GM21526 (cell line): ENCODE data around the gene SELPLG.
A peak's percentile ranks its signal among the peaks of the same experiment; 100 is the strongest.
"Not testable (repeated sequence)": the region's sequence is repeated elsewhere in the genome, so short reads cannot be mapped to it uniquely, and the experiment has no call there.

Experiments
- ATAC-seq: cut with Tn5 transposase; IDR thresholded peaks from one replicate; pipeline ENCODE4 v1.9.1; 2021; ENCODE audit warnings: moderate library complexity; ENCODE audit not compliant: unreplicated experiment, low FRiP score

SELPLG gene

GRCh38 chr12:108620236-108620879 is 13.3 kb downstream of the SELPLG start:
- ATAC-seq, result no peak

DNA sequence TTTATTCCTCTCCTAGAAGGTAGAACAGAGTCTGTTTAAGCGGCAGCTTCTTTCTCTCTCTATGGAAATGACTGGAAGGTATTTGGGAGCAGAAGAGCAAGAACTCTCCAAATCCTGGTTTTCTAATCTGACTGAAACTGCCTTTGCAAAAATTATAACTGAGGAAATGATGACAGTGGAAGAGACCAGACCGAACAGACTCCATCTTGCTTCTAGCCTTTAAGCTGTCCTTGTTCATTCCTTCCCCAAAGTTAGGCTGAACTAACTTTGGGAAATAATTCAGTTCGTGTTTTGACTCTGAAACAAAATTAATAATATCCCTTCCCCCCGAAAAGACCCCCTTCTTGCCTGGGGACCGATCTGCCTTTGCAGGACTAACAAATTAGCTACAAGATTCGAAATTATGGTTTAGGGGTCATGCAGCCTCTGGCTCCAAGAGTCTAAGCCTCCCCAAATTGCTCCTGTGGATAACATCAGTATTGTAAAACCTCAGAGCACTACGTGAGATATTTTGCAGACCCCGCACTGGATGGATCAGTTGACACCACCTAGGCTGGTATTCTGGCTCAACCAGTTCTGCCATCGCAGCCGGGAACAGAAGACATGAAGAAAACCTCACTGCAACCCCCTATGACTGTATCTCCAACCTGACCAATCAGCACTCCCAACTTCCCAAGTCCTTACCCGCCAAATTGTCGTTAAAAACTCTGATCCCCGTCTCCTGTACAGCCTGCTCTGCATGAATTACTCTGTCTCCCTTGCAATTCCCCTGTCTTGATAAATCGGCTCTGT is 14.1 kb downstream of the SELPLG start:
- ATAC-seq, result no peak

DNA sequence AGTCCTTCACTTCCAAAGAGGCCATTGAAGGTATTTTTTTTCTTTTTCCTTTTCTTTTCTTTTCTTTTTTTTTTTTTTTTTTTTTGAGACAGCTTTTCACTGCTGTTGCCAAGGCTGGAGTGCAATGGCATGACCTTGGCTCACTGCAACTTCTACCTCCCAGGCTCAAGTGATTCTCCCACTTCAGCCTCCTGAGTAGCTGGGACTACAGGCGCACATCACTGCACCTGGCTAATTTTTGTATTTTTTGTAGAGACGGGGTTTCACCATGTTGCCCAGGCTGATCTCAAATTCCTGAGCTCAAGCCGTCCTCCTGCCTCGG is 14.8 kb downstream of the SELPLG start:
- ATAC-seq, result not testable (repeated sequence)

- ATAC-seq, result peak; percentile 57
These were observed 15.4 kb downstream of the SELPLG start for GRCh38 chr12:108618079-108618952.

DNA sequence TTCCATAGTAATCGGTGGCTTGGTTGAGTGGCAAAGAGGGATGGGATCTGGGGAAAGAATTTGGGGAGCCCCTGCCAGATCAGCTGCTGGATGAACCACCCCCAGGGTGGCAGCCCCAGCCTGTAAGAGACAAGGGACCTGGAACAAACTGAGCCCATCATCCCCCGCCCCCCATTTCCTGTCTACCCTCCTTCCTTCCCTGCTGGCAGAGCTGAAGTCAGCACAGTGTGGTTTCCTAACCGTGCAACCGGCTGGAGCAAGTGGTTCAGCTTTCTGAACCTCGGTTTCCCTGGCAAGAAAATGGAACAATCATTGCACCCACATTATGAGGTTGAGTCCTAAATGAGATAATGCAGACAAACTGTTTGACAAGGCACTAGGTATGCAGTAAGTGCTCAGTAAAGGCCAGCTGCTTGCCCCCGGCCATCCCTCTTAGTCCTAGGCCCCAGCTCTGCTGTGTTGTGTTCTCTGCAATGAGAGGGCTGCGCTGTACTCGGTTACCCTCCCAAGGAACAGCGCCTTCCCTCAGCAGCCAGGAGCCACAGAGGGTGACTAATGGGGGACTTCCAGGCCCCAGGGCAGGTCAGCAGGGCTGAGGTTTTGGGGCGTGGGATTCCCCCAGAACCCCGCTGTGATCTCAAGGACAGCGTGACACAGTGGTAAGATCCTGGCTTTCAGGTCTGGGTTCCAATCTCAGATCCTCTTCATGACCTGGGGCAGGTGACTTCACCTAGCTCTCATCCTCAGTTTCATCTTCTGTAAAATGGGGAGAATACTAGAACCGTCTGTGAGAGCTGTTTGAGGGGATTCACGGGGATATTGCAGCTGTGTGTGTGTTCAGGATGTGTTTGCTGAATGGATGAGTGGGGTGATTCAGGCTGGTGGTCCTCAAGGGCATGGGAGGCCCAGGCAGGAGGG is 16.5 kb downstream of the SELPLG start:
- peak; percentile 54 for ATAC-seq

- no peak for ATAC-seq
These were observed 17.3 kb downstream of the SELPLG start for GRCh38 chr12:108616359-108616758.

- no peak for ATAC-seq
These were observed 17.8 kb downstream of the SELPLG start for GRCh38 chr12:108615918-108616317.

DNA sequence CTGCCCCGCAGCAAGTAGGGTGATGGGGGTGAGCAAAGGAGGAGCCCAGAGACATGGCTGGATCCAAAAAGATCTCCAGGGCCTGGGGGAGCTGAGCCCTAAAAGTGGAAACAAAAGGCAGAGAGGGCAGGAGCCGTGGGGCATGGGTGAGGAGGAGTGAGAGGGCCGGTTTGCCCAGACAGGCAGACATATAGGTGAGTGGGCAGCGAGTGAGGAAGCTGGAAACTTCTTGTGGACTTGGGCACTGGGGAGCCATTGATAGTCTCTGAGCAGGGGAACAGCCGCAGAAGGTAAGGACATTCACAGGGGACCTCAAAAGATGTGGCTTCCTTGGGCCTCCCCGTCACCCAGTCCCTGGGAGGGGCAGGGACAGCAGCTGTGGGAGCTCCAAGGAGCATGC is 19.1 kb downstream of the SELPLG start:
- ATAC-seq, result no peak

- no peak for ATAC-seq
These were observed 19.7 kb downstream of the SELPLG start for GRCh38 chr12:108614041-108614440.

DNA sequence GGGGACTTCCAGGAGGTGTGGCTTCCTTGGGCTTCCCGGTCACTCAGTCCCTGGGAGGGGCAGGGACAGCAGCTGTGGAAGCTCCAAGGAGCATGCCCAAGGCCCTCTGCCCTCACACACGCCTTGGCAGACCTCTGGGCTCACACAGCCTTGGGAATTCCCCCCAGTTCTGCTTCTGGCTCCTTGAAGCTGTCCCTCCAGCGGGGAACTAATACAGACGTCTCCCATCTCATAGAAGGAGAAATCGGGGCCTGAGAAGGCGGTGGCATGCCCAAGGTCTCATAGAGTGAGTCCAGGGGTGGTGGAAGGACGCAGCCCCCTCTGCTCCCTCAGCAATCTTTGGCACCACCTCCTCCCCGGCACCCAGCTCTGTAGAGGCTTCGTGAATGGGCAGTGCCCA is 20.1 kb downstream of the SELPLG start:
- ATAC-seq, result no peak

- ATAC-seq, result no peak
These were observed 20.9 kb downstream of the SELPLG start for GRCh38 chr12:108612788-108613282.

DNA sequence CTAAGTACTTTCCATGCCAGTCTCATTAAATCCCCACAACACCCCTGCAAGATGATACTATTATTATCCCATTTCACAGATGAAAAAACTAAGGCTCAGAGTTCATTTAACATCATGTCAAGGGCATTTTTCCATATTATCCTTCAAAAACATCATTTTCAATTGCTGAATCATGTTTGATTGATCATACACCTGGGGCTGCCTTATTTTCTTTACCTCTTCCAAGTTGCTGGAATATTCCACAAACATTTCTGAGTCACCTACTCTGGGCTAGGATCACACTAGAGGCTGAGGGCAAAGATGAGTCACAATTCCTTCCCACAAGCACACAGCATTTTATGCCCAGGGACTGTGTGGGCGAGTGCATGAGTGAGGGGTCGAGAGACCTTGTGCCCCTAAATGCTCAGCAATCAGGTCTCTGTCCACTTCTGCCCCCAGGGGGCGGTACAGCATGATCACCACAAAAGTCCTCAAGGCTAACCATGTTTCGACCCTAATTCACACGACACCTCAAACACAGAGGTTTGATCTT is 21.7 kb downstream of the SELPLG start:
- ATAC-seq, result no peak

GRCh38 chr12:108610856-108611605 is 22.7 kb downstream of the SELPLG start:
- ATAC-seq, result no peak

GRCh38 chr12:108610336-108610815 is 23.3 kb downstream of the SELPLG start:
- ATAC-seq, result no peak

DNA sequence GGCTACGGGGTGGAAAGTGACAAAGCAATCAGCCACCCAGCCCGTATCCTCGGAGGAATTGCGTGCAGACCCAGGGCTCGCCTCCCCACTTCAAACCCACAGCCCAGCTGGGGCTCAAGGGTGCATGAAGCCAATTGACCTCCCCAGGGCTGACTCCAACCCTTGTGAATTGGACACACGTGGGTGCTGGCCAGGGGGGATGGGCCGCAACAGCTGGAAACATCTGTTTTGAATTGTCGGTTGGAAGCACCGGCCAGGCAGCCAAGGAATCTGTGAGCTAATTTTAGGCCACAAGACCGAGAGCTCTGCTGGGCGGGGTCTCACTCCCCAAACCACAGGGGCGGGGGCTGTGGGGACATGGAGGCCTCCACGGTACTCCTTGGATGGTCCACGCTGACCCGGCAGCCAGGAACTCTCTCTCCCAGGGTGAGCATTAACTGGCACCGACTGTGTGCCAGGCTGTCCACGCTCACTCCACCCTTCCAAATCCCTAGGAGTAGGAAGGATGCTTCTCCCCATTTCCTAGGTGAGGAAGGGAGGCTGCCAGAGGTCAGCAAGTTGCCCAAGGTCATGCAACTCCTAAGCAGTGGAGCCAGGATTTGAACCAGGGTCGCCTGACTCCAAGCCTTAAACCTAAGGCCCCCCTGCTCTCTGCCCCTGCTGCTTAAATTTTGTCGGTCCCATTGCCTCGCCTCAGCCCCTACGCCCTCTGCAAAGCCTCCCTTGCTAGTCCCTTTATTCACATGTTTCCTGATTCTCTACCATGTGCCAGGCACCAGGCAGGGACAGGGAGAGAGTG is 24.0 kb downstream of the SELPLG start:
- no peak for ATAC-seq

DNA sequence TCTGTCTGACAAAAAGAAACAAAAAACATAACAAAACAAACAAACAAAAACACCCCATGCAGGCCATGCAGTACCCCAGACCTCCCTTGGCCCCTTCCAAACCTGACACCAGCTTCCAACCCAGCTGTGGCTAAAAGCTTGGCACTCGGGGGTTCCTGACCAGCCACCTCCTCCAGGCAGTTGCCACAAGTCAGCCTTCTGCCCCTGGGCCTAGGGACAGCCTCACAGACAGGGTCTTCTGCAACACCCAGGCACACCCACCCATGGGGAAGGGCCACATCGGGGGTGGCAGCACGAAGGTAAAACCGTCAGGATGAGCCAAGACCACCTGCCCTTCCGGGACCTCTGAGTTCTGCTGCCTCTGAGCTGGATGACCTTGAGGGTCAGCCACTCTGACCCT is 25.1 kb downstream of the SELPLG start:
- ATAC-seq, result no peak

DNA sequence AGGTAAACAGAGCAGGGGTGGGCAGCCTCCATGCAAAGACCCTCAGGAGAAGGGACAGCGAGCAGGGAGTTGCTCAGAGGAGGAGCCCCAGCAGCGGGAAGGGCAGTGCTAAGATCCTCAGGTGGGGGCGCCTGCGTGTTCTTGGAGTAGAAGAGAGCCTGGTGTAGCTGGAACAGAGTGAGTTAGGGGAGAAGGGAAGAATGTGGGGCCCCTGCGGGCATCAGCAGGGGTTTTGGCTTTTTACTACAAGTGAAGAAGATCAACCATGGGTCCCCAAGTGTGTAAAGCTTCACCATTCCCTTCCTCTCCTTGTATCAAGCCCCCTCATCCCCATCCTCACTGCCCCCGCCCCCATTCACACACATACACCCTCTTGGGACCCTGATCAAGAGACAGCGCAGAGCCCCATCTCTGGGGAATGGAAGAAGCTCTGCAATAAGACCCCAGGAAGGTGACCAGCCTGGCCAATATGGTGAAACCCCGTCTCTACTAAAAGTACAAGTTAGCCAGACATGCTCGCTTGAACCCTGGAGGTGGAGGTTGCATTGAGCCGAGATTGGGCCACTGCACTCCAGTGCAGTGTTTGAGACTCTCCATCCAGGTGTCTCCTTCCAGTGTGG is 25.6 kb downstream of the SELPLG start:
- no peak for ATAC-seq

GRCh38 chr12:108606492-108606891 is 27.2 kb downstream of the SELPLG start:
- ATAC-seq, result no peak
